RCC 7860 (cell line): ENCODE data around the gene ZNF18.
A peak's percentile ranks its signal among the peaks of the same experiment; 100 is the strongest.
"Not testable (repeated sequence)": the region's sequence is repeated elsewhere in the genome, so short reads cannot be mapped to it uniquely, and the experiment has no call there.

Source experiments
- DNase-seq: peaks from one replicate; pipeline ENCODE4 v3.0.0-alpha.2; 2015; ENCODE audit warnings: low spot score
- FAIRE-seq: peaks from 2 replicates; lab custom pipeline; 2012; peaks lifted over from hg19 to GRCh38; lab: Jason Lieb, UNC

The ZNF18 gene

GRCh38 chr17:11986942-11987329 is 10.3 kb downstream of the ZNF18 start:
- DNase-seq (peak; percentile 33), FAIRE-seq (peak; percentile 53)

- FAIRE-seq = no peak
- DNase-seq = no peak
Measured at GRCh38 chr17:11986179-11986941, 10.9 kb downstream of the ZNF18 start.

GRCh38 chr17:11981862-11982261 is 15.4 kb downstream of the ZNF18 start:
- FAIRE-seq = no peak
- DNase-seq = no peak

GRCh38 chr17:11980813-11981212 is 16.5 kb downstream of the ZNF18 start:
- no peak for FAIRE-seq

GRCh38 chr17:11979795-11980194 is 17.5 kb downstream of the ZNF18 start:
- FAIRE-seq (no peak), DNase-seq (no peak)

More at GRCh38 chr17:11980813-11981212, 16.5 kb downstream of the ZNF18 start:
- DNase-seq = no peak

DNA sequence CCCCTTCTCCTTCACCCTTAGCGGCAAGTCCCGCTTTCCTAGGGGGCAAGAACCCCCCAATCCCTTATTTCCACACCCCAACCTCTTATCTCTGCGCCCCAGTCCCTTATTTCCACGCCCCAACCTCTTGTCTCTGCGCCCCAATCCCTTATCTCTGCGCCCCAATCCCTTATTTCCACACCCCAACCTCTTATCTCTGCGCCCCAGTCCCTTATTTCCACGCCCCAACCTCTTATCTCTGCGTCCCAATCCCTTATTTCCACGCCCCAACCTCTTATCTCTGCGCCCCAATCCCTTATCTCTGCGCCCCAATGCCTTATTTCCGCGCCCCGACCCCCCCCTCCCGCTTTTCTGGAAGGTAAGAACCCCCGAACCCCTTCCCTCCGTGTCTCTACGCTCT is 24.5 kb downstream of the ZNF18 start:
- DNase-seq, FAIRE-seq: not testable (repeated sequence)

- FAIRE-seq = no peak
- DNase-seq = no peak
Measured at GRCh38 chr17:11969565-11969964, 27.7 kb downstream of the ZNF18 start.

GRCh38 chr17:11954936-11955335 is 42.3 kb downstream of the ZNF18 start:
- FAIRE-seq = no peak
- no peak for DNase-seq

GRCh38 chr17:11953924-11954323 is 43.4 kb downstream of the ZNF18 start:
- FAIRE-seq = no peak
- DNase-seq = no peak

DNA sequence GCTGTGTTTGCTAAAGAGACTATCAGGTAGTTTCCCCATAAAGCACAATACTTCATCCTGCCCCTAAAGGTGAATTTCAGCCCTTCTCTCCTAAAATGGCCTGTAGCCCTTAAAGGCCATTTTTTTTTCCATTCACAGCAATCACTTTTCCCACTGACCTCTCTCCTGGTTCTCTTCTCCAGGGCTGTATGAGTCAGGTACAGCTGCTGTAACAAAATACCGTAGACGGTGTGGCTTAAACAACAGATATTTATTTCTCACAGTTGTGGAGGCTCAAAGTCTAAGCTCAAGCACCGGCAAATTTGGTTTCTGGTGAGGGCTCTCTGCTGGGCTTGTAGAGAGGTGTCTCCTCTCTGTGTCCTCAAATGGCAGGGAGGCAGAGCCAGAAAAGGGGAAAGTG is 44.7 kb downstream of the ZNF18 start:
- DNase-seq (no peak), FAIRE-seq (no peak)

DNA sequence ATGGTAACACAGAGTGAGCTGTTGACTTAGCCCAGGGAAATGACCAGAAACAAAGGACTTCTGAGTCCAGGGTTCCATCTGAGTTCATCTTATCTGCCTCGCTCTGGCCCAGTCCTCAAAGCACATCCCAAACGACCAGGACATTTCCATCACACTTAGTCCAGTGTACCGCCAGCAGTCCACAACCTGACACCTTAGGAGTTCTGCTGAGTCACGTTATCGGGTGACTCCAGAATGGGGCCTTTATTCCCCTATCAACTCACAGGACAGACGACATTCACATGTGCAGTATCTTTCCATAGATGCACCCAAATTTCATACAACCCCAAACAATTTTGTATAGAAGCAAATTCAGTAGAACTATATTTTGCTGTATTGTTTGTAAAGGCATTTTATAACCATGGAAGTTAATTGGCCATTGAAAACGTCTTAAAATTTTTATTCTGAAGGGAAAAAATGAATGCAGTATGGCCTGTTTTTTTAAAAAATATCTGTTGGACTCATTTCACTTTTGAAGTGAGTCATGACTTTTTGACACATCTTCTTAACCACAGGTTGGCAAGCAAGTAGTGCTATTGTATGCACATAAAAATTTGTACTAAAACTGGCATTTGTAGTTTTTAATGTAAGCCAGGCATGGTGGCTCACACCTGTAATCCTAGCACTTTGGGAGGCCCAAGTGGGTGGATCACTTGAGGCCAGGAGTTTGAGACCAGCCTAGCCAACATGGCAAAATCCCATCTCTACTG is 46.3 kb downstream of the ZNF18 start:
- DNase-seq (no peak), FAIRE-seq (no peak)

DNA sequence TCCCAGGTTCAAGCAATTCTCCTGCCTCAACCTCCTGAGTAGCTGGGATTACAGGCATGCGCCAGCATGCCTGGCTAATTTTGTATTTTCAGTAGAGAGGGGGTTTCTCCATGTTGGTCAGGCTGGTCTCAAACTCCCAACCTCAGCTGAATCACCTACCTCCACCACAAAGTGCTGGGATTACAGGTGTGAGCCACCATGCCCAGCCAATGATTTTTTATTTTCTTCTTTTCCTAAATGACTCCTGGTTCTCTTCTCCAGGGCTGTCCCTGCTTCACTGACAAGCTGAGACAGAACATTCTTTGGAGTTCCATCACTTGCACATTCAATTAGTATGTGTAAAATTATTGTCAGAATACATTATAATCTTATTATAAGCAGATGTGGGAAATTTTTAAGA is 47.7 kb downstream of the ZNF18 start:
- FAIRE-seq, DNase-seq: not testable (repeated sequence)

DNA sequence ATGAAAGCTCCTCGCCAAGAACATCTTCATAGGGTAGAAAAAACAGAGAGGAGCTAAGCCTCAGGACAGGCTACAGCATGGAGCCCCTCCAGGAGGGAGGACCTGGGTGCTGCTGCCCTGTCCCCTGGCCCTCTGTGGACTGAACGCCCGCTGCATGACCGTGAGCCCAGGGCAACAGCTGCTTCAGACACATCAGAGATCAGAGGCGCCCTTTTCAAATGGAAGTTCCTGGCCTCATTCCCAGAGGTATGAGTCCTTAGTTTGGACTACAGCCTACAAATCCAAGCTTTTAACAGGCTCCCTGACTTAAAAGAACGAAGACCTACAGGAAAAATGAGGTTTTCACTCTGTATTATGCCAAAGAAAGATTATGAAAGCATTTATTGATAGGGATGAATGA is 48.5 kb downstream of the ZNF18 start:
- DNase-seq (no peak), FAIRE-seq (no peak)

DNA sequence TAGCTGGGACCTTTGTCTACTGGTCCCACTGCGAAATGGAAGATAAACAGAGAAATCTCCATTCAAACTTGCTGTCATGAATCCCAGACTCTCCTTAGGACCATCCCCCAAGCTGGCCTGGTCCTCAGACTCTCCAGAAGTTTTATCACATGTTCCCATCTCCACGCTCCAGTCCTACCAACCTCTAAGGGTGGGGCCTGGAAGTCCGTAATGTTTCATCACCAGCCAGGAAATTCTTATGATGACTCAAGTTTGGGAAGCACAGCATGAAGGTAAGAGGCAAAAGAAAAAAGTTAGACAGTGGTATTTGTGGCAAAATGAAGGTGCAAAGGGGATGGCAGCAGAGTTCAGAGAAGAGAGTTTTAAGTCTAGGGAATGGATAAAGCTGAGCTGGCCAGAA is 52.7 kb downstream of the ZNF18 start:
- DNase-seq (no peak), FAIRE-seq (no peak)

DNA sequence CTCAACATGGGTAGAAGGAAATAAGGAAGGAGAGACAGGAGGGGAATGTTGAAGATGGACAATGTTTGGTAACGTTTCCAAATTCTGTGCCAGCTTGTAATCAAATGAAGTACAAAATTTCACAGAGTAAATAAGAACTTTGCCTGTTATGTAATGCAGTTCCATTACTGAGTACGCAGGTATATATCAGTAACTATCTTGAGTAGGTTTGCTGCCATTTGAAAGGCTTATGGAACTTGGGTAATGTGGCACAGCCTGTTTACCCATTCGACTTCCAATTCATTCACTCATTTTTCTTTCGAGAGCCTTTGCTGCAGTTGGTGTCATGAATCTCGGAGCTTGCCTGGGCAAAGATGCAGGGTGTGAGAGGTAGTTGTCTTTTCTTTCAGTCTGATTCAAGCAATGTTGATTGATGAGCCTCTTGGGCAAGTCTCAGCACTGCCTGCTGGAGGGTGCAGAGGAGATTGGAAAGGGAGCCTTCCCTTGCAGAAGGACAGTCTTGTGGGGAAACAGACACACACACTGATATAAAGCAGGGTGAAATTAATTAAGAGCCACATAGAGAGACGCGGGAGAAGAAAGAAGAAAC is 53.4 kb downstream of the ZNF18 start:
- no peak for FAIRE-seq
- DNase-seq = no peak

GRCh38 chr17:11943086-11943485 is 54.2 kb downstream of the ZNF18 start:
- DNase-seq, FAIRE-seq: not testable (repeated sequence)

DNA sequence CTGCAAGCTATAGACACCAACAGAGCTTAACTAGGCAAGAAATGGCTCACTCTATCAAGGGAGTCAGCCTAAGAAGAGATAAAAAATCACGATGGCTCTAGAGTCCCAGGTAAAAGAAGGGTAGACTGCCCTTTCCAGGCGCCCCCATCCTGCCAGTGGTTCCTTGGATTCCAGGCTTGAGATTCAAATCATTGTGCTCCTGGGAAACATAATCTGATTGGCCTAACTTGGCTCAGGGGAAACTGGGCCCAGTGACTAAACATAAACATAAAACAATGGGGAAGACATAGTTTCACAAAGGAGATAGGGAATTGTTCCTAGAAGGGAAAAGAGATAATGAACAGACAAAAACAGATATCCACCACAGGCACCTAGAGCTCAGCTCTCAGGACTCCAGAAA is 56.4 kb downstream of the ZNF18 start:
- FAIRE-seq (no peak), DNase-seq (no peak)

GRCh38 chr17:11935734-11936406 is 61.4 kb downstream of the ZNF18 start:
- no peak for FAIRE-seq

GRCh38 chr17:11932337-11932898 is 64.9 kb downstream of the ZNF18 start:
- no peak for FAIRE-seq
- no peak for DNase-seq

More at GRCh38 chr17:11935734-11936406, 61.4 kb downstream of the ZNF18 start:
- DNase-seq = peak; percentile 23

DNA sequence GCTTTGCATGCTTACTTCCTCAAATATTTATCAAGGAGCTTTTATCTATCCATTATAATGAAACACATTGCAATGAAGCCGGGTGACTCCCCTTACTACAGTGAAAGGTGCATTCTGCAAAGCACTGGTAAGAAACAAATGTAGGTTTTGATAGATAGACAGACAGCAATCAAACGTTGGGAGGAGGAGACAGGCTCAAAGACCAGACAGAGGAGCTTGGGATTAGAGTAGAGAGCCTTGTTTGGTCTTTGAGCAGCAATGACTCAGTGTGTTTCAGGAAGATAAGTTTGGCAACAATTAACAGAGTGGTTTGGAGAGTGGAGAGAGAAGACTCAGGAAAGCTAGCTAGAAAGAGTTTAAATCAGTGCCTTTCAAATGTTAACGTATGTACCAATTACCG is 68.8 kb downstream of the ZNF18 start:
- FAIRE-seq (no peak), DNase-seq (no peak)
